Mucosa of descending colon (tissue), 3 donors: ENCODE results near the gene TSR3. TPM values are rescaled to one million over a fixed set of nuclear protein-coding genes. Genes with fewer than 3 reads are reported as not detected.

ENCODE experiments used
- ATAC-seq: fragments of 200-7000 bp; cut with Tn5 transposase; one replicate; pipeline ENCODE4 v1.9.1; 2020; ENCODE audit warnings: mild to moderate bottlenecking, moderate library complexity
- DNase-seq, 3 donors: peaks; one replicate each; pipeline ENCODE4 v3.0.0-alpha.2; 2020
- H3K36me3 ChIP-seq: fragments of 200-600 bp; one replicate; pipeline ENCODE4 v1.8.0; 2021; ENCODE audit warnings: low read depth, mild to moderate bottlenecking
- H3K4me1 ChIP-seq: fragments of 200-600 bp; one replicate; pipeline ENCODE4 v1.8.0; 2021; ENCODE audit warnings: low read depth, mild to moderate bottlenecking
- H3K4me3 ChIP-seq: fragments of 200-600 bp; one replicate; pipeline ENCODE4 v1.8.0; 2021; ENCODE audit warnings: mild to moderate bottlenecking
- H3K9me3 ChIP-seq: fragments of 200-600 bp; one replicate; pipeline ENCODE4 v1.8.0; 2021; ENCODE audit warnings: mild to moderate bottlenecking
- intact Hi-C, 2 donors: fragments of 100-400 bp; cut with DNase I in 1 of 2; cut with micrococcal nuclease in 1 of 2; formaldehyde crosslinking; loops; one replicate each; pipeline versions ENCODE4 v1.11.0 to v1.11.1; 2022; cut with DNase I, micrococcal nuclease
- long read RNA-seq, 2 donors: library from polyadenylated mRNA; unstranded; transcript quantifications; one replicate each; pipeline ENCODE4 v2.0.0, GENCODE V29; 2019 to 2021
- total RNA-seq, 3 donors: library from RNA; stranded (reverse); fragmentation: NEBNext Ultra II Directional in 2 of 3; extraction: Animal tissue kit (Norgen Biotek cat#: 25700) in 2 of 3; gene quantifications; one replicate each; pipeline versions ENCODE4 v1.2.1 to v1.2.4, GENCODE V29; 2021 to 2023
- TF ChIP-seq, protein P1 (sequence below): fragments of 200-600 bp; IDR thresholded peaks from one replicate; pipeline ENCODE4 v1.8.0; 2022; ENCODE audit warnings: antibody characterized with exemption, mild to moderate bottlenecking
- donor health status: DM: no; HTN: no; CAD: no; lungs with moderate emphysema.
- donor health status: DM: no; HTN: no; CAD: no.
- donor health status: DM: no; HTN: yes; CAD: no.

TSR3 gene
- total RNA-seq = 10 to 100 TPM; 46.4 to 57.2 (median 54.1) TPM
- long read RNA-seq, donor 1, transcript TSR3-201 (6 exons, 1,243 nt) = major isoform, 140 of 157 reads
- long read RNA-seq, donor 1, partial matches to known transcripts = 4 of 157 reads
- long read RNA-seq, donor 1, other reads (novel, unspliced or antisense) = 13 of 157 reads
- long read RNA-seq, donor 2 = 0 reads

DNA sequence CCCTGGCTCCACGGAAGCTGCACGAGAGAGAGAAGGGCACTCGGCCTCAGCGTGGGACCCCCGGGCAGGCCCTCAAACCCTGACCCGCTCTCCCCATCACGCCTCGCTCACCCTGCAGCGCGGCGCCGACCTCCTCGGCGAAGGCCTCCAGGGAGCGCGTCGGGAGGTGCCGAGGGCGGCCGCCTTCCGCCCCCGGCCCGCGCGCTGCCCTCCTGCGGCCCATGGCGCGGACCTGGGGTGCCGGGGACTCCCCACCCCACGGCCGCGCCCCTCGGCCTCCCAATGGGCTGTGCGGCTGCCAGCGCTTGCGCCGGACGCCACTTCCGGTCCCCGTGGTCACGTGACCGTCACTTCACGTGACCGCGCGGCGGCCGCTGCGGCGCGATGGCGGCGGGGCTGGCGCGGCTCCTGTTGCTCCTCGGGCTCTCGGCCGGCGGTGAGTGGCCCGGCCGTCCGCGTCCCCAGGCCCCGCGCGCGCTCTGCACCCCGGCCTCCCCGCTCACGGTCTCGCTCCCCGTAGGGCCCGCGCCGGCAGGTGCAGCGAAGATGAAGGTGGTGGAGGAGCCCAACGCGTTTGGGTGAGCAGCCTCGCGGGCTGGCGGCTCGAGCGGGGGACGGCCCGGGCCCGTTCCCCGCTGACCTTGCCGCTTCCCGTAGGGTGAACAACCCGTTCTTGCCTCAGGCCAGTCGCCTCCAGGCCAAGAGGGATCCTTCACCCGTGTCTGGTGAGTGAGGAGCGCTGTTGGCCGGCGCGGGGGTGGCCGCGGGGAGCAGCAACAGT is at the start of gene TSR3, which contains the start of gene GNPTG:
TSS of gene TSR3 (minus strand) at position 297 of the 781 bp plus-strand sequence. CDS start at position 223, 74 bp downstream.
TSS of gene GNPTG (plus strand) at position 350 of the 781 bp plus-strand sequence. CDS start at position 385, 35 bp downstream.
- no peaks in the 10 kb centered on the region for H3K36me3 ChIP-seq
- TF ChIP-seq, protein P1, sequence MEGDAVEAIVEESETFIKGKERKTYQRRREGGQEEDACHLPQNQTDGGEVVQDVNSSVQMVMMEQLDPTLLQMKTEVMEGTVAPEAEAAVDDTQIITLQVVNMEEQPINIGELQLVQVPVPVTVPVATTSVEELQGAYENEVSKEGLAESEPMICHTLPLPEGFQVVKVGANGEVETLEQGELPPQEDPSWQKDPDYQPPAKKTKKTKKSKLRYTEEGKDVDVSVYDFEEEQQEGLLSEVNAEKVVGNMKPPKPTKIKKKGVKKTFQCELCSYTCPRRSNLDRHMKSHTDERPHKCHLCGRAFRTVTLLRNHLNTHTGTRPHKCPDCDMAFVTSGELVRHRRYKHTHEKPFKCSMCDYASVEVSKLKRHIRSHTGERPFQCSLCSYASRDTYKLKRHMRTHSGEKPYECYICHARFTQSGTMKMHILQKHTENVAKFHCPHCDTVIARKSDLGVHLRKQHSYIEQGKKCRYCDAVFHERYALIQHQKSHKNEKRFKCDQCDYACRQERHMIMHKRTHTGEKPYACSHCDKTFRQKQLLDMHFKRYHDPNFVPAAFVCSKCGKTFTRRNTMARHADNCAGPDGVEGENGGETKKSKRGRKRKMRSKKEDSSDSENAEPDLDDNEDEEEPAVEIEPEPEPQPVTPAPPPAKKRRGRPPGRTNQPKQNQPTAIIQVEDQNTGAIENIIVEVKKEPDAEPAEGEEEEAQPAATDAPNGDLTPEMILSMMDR = no peak
- DNase-seq (peak; percentile 82 to 93 (median 92)), ATAC-seq (peak; percentile 92)
- H3K9me3 ChIP-seq = no peaks in the 10 kb centered on the region
- H3K4me1 ChIP-seq = peaks cover 20% of the 10 kb centered on the region
- intact Hi-C loops = no loop called here
- H3K4me3 ChIP-seq = peak within 1 kb of the TSS; percentile 89

GRCh38 chr16:1401061-1401757 is 49.5 kb upstream of the TSR3 start:
- H3K36me3 ChIP-seq = peaks cover 4% of the 10 kb centered on the region
- H3K4me1 ChIP-seq = no peaks in the 10 kb centered on the region
- DNase-seq (no peak), ATAC-seq (no peak)
- H3K9me3 ChIP-seq = no peaks in the 10 kb centered on the region
- intact Hi-C loops = no loop called here
- H3K4me3 ChIP-seq = no peak overlapping the region
- TF ChIP-seq, protein P1 = no peak

DNA sequence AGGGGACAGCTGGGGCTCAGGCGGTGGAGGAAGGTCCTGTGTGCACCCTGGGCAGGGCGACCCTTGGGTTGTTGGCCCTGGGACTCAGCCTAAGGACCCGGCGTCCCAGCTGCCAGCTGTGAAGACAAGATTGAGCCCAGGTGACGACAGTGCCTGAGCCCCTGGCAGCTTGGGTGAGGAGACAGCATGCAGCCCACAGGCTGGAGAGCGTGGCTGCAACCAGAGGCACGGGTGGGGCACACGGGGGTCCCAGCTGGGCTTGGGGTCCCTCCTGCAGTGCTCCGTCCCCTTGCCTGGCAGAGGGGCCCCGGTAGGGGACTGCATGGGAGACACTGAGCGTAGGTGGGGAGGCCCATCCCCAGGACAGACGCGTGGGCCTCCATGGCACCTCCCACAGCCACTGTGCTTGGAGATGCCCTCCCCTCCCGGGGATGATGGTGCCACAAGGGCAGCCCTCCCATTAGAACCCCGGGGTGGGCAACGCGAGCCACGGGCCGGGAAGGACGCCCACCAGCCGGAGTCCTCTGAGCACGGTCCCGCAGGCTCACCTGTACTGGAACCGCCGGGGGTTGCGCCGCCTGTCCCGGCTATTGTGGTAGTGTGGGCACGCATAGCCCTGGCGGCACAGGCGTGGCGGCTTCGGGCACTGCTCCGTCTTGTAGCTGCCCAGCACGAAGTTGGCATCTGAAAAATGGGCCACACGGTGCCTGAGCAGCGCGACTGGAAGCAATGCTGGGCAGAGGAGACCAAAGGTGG is 47.3 kb upstream of the TSR3 start:
- no peak for DNase-seq
- H3K4me1 ChIP-seq = no peaks in the 10 kb centered on the region
- no peak overlapping the region for H3K4me3 ChIP-seq
- intact Hi-C loops = no loop called here
- H3K9me3 ChIP-seq = no peaks in the 10 kb centered on the region
- peaks cover 4% of the 10 kb centered on the region for H3K36me3 ChIP-seq
- TF ChIP-seq, protein P1 = no peak
- no peak for ATAC-seq

DNA sequence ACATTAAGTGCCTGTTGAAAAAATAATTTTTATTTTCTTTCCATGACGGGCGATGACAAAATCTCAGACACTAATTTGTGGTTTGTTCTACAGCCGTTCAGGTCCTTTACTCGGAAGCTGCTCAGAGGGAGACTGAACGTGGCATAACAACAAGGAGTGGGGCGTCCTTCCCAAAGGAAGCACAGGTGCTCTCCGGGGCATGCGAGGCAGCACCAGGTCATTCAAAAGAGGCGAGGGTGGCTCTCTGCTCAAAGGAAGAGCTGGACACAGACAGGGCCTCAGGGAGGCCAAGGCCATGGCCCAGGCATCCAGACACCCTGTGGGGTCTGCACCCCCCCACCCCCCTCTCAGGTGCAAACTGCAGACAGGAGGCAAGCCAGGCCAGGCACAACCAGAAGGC is 46.7 kb upstream of the TSR3 start:
- intact Hi-C loops = no loop called here
- H3K36me3 ChIP-seq = peaks cover 4% of the 10 kb centered on the region
- ATAC-seq = no peak

GRCh38 chr16:1397779-1398178 is 46.1 kb upstream of the TSR3 start:
- TF ChIP-seq, protein P1 = no peak
- ATAC-seq = no peak
- H3K36me3 ChIP-seq = peaks cover 4% of the 10 kb centered on the region
- no peak for DNase-seq
- H3K4me1 ChIP-seq = no peaks in the 10 kb centered on the region
- H3K9me3 ChIP-seq = no peaks in the 10 kb centered on the region
- intact Hi-C loops = no loop called here
- H3K4me3 ChIP-seq = no peak overlapping the region

More for the DNA sequence above, 46.7 kb upstream of the TSR3 start:
- Histone ChIP-seq H3K4me3 (no peak overlapping the region), H3K9me3 (no peaks in the 10 kb centered on the region), H3K4me1 (no peaks in the 10 kb centered on the region)
- TF ChIP-seq, protein P1 = no peak
- no peak for DNase-seq
